Activated CD4-positive, alpha-beta T cell treated with anti-CD3 and anti-CD28 coated beads for 4 hours (primary cell): ENCODE data around the gene SNX15.

ENCODE experiments used
- DNase-seq, 2 donors: peaks; one replicate each; pipeline ENCODE4 v3.0.0-alpha.2; 2020

Gene SNX15

GRCh38 chr11:65058419-65059054, 31.3 kb downstream of the SNX15 start, which contains the start of gene NAALADL1:
Gene NAALADL1, minus strand, starts transcription at chr11:65058553. Its CDS starts 32 bp downstream, at chr11:65058521.
- no peak for DNase-seq

DNA sequence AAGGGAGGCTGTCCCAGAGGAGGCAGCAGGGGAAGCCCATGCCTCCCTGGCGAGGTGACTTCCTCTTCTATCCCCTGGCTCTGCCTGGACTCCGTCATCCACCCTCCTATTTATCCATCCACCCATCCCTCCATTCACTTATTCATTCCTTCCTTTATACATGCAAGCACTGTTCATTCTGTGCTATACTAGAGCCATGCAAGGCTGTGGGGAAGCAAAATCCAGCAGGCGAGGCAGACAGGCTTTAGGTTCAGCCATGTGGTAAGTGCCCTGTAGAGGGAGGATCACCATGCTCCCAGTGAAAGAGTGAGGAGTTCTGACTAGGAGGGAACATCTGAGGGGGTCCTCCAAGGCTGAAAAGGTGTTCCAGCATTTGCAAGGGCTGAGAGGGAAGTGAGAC, 32.3 kb downstream of the SNX15 start:
- no peak for DNase-seq

DNA sequence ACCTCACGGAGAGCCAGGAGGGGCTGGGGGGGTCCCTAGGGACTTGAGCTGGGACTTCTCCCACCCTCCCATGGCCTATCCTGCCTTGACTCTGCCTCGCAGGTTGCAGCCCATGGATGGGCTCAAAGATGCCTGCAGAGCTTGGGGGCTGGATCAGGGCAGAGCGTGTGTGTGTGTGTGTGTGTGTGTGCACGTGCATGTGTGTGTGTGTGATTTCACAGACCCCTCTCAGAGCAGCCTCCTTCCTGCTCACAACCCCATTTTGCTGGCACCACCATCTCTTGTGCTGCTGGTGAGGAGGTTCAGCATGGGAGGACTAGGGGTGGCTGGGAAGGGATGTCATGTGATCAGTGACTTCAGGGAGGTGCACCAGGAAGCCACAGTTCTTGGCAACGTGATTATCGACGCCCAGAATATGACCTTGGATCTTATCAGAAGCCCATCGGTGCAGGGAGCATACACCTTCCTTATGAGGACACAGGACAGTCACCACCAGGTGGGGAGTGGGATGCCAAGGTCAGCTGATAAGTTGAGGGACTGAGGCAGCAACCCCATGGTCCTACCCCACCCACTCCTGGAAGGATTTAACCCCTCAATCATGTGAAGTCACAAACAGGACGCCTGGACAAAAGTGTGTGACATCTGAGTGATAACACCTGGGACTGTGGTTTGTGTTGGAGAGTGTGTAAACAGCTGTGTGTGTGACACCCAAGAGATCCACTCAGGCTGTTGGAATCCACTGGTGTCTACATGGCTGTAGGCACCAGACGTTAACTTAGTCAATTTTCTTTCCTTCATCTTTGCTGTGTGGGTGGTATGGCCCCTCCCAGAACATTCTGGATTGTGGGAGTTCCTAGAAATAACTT, 33.0 kb downstream of the SNX15 start:
- no peak for DNase-seq

DNA sequence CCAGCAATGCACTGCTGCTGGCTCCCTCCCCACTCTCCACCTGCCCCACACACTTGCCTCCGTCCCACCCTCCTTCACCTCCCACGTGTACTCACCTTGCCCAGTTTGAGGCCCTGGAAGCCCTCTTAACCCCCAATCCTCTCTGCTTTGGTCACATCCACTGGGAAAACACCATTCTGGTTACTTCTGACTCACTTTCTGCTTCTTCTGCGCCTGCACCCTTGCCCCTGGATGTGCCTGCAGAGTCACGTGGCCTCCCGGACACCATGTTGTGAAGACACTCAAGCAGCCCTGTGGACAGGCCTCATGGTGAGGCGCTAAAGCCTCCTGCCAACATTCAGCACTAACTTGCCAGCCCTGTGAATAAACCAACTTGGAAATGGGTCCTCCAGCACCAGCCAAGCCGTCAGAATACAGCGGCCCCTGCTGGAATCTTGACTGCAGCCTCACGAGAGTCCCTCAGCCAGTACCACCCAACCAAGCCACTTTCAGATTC, 33.7 kb downstream of the SNX15 start:
- DNase-seq: no peak

- no peak for DNase-seq
These were observed 36.3 kb downstream of the SNX15 start for GRCh38 chr11:65063532-65063931.

DNA sequence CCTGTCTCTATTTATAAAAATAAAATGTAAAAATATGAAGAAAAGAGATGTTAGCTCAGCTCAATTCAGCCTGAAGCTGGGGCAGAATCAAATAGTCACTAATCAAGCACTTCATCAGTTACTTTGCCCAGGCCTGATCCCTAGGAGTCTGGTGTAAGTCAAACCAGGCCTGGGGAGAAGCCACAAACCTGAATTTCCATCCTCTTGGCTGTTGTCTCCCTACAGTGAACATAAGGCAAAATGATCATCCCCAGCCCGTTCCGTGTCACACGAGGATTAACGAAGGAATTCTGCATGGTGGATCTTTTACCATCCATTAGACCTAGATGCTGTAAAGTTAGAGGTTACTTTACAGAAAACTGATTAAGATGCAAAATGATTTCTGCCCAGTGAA, 37.6 kb downstream of the SNX15 start:
- DNase-seq: no peak

DNA sequence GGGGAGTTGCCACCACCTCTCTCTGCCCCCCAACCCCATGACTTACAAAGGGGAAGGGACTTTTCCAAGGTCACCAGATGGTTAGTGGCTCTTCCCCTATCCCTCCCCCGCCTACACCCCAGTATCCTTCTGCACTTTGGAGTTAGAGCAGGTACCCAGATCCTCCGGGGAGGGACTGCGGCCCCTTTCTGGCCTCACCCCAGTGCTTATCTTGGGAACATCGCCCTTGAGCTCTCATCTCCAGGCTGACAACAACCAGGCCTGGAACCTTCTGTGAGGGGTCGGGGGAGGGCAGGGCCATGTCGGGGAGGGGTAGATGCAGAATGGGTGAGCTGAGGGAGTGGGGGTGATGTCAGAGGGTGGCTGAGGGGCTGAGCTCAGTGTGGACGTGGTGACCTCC, 38.6 kb downstream of the SNX15 start:
- no peak for DNase-seq

DNA sequence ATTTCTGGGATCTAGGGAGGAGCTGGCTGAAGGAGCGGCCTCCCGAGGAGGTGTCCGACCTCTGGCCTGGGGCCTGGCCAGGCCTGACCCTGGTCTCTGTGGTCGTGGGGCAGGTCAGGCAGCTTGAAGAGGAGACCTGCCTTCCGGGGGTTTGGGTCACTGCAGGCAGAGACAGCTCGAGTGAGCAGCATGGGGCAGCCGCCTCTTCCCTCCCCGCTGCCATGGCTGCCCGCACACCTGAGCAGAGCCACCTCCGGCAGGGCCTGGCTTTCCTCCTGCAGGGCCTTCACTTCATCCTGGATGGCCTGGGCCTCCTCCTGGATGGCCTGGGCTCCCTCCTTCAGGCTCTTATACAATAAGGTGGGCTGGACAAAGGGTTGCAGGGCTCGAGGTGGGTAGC, 39.1 kb downstream of the SNX15 start:
- DNase-seq: no peak

DNA sequence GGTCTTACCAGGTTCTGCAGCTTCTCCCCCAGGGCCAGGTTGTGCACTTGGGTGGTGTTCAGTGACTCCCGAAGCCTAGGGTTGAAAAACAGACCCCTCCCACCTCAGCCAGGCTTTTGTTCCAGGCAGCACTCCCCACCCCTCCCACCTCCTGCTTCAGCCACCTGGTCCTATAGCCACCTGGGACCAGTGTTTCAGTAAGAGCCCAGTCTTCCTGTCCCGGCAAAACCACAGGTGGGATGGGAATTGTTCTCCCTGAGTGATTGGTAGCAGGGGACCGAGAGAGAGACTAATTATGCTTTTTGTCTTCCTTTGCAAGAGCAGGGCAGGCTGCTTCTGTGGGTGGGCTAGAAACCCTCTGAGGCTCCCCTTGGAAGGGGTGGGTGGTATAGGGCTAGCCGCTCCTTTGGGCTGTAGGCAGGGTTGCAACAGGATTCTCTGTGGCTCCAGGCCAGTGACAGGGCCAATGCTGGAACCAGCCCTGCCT, 39.6 kb downstream of the SNX15 start:
- DNase-seq: no peak

DNA sequence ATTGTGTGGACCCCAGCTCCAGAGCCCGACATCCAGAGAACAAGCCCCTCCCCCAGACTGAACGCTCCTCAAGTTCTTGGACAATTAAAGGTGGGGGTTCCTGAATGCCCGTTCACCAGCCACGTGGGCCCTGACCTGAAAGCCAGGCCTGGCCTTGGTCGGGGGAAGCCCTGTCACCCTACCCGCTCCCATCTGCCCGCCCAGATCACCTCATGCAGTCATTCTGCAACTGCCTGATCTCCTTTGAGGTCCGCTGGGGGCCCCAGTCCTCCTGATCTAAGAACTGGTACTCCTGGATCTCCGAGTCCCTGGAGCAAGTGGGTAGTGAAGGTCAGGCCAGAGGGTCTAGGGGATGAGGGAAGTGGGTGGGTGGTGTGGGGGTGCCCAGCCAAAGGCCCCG, 40.2 kb downstream of the SNX15 start:
- no peak for DNase-seq

DNA sequence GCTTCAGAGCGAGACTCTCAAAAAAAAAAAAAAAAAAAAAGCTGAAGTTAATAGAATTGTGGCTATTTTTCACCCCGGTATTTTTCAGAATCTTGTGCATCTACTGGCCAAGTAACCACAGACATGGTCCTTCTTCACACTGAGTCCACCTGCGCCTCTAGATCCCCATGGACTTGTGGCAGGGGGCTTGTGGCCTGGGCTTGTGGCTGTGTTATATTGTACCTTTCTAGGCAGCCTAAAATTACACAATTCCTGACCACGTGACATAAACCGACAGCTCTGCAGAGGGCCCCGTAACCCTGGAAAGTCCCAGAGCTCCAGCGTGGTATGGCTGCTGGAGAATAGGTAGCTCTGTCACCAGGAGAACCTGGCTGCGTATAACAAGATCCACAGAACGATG, 42.0 kb downstream of the SNX15 start:
- no peak for DNase-seq

- no peak for DNase-seq
These were observed 44.8 kb downstream of the SNX15 start for GRCh38 chr11:65071907-65072630.

DNA sequence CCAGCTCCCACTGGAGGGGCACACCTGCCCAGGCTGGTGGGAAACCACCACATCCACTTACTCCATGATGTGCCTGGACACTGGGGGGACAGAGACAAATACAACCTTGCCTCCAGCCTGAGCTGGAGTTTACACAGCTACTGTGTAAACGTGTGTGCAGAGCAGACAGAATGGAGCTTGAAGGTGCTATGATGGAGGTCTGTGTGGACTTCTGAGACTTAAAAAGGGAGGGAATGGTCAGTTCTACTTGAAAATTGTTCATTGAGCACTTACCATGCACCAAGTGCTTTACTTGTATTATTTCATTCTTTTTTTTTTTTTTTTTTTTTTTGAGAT, 45.4 kb downstream of the SNX15 start:
- DNase-seq: no peak

DNA sequence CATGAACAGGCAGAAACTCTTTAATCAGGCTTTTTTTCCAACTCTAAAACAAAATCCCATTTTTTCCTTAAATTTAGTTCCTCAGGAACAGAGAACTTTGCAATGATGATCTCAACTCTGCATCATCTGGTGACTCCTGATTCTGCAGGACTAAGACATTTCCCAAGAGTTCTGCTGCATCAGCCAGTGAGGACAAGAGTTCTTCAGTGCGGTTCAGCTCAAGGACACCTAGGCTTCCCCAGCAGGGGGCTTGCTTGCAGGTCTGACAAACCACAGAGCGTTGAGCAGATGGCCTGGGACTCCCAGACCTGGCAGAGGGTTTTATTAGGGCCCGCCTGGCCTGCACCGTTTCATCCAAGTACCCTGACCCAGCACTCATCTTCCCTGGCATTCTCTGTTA, 50.2 kb downstream of the SNX15 start:
- DNase-seq: no peak

DNA sequence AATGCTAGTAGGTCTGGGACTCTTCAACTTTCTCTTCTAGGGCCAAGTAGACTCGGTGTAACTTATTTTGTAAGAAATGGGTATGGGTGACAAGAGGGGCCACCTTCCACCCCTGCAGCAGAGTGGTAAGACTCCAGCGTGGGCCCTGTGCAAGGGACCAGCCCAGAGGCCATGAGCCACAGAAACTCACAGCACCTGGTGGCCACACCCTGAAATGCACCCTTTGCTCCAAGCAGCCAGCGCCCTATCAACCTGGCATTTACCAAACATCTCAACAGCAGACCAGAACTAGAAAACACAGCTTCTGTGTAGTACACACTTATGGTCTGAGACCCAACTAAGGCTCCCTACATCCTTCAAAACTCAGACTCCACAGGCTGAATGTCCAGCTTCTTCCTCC, 50.9 kb downstream of the SNX15 start:
- DNase-seq: peak; percentile 63 to 77

DNA sequence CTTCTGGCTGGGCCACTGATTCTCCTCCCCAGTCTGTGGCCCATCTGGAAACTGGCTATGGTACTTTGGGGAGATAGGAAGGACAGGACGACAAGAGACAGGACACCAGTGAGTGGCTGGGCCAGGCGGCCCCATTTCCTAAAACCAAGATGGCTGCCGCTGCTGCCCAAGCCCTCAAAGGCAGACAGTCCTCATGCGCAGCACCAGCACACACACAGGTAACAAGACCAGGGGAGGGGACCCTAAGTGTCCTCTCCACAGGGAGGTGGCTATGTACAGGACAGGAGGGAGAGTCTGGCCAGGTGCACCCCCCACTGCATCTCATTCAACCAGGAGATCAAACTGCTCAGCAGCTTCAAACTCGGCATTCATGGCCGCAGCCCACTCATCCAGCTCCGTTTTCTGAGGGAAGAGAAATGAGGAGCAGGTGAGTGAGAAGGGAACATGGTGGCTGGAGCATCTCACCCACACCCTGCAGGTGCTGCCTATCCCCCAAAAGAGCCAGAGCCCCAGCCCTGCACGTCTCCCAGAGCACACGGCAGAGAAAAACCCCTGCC, 51.6 kb downstream of the SNX15 start:
- no peak for DNase-seq

GRCh38 chr11:65083134-65083833, 56.0 kb downstream of the SNX15 start:
- DNase-seq: no peak

DNA sequence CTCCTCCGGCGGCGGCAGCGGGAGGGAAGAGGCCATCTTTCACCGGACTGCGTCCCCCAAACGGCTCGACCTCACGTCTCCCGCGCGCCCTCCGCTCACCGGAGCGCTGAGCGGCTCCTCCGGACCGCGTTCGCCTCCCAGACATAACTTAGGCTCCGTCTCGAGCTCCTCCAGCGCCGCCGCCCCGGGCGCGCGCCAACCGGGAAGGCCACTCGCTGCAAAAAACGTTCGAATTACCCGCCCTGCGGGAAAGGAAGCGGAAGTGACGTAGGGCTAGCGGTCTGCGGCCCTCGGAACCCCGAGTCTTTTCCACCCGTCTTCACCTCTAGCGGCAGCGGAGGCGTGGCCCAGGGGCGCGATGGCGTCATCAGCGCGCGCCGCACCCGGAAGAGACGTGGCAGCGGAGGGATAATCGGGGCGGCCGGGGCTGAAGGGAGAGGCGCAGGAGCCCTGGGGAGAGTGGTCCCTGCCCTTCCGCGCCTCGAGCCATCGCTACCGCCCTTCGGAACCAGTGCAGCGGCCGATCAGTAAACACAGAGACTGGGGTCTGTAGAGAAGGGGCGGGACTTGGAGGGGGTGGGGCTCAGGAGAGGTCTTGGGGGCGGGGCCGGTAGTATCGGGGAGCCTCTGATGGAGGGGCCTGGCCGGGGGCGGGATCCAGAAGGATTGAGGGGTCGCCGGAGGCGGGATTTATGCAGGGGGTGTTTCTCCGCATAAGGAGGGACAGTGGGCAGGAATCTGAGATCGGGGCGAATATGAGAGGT, 56.8 kb downstream of the SNX15 start, which contains the start of the genes CDCA5 and ZFPL1:
TSS of gene CDCA5 (minus strand) at position 207 of the 764 bp plus-strand sequence. CDS start at position 145, 62 bp downstream.
TSS of gene ZFPL1 (plus strand) at position 389 of the 764 bp plus-strand sequence. CDS start 477 bp downstream, outside the sequence.
- DNase-seq: peak; percentile 93 to 94

DNA sequence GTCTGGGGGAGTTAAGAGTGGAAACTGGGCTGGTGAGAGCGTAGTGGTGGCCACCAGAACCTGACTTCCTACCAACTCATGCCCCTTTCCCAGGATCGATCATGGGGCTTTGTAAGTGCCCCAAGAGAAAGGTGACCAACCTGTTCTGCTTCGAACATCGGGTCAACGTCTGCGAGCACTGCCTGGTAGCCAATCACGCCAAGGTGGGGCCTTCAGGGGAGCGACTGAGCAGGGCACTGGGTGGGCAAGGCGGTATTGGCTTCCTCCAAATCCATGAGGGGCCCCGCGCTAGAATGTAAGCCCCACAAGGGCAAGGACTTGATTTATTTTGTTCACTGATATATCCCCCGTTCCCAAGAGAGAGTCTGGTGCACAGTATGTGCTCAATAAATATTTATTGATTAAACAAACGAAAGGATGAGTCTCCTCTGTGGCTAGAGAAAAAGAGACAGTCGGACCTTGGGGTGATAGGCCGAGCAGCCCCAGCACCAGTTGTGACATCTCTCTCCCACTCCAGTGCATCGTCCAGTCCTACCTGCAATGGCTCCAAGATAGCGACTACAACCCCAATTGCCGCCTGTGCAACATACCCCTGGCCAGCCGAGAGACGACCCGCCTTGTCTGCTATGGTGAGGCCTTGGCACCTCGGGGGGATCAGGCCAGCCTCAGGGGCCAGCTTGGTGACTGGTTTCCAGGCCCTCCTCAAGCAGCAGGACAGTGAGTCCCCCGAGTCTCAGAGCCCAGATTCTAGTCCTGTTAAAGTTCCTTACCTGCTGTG, 57.5 kb downstream of the SNX15 start:
- no peak for DNase-seq

DNA sequence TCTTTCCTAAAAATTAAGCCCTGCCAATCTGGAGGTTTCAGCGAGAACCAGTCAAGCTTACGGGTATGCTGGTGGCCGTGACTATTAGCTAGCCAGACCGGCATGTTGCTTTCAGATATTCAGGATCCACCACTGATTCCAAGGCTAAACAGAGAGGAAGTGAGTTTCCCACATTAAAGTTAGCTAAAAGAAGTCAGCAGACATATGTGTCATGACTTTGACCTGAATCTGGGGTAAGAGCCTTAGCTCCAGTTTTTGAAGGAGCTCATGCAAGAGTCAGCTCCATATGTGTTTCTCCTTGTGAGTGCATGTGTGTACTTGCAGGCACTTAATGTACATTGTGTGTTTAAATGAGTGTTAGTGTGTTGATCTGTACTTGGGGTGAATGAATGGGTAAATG, 58.2 kb downstream of the SNX15 start:
- DNase-seq: no peak

DNA sequence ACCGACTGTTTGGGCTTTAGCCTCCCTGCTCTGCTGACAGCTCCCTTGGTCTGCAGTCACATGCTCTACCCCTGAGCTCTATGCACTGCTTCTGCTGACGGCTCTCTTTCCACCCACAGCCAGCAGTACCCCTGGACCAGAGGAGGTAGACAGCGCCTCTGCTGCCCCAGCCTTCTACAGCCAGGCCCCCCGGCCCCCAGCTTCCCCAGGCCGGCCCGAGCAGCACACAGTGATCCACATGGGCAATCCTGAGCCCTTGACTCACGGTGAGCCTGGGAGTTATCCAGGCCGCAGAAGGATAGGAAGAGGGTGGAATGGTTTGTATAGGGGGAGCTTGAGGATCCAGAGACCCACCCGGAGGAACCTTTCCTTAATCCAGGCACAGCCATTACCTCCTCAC, 59.6 kb downstream of the SNX15 start:
- DNase-seq: no peak
